DMS53 (cell line): ENCODE measurements around the gene NISCH.

ENCODE experiments used
- DNase-seq: peaks from one replicate; lab custom pipeline; 2025; lab: John Stamatoyannopoulos, UW

Gene NISCH

GRCh38 chr3:52435246-52436101 is 19.9 kb upstream of the NISCH start:
- no peak for DNase-seq

GRCh38 chr3:52436500-52437149 is 18.8 kb upstream of the NISCH start:
- no peak for DNase-seq

GRCh38 chr3:52437326-52438103 is 17.9 kb upstream of the NISCH start:
- no peak for DNase-seq

- no peak for DNase-seq
Measured at GRCh38 chr3:52438104-52438376, 17.4 kb upstream of the NISCH start.

GRCh38 chr3:52438579-52439425 is 16.6 kb upstream of the NISCH start:
- no peak for DNase-seq

- DNase-seq: no peak
Measured at GRCh38 chr3:52439426-52440248, 15.8 kb upstream of the NISCH start.

GRCh38 chr3:52440249-52440551 is 15.2 kb upstream of the NISCH start:
- no peak for DNase-seq

- DNase-seq: no peak
Measured at GRCh38 chr3:52440671-52441070, 14.7 kb upstream of the NISCH start.

GRCh38 chr3:52441091-52441771 is 14.2 kb upstream of the NISCH start:
- DNase-seq: no peak

- no peak for DNase-seq
Measured at GRCh38 chr3:52441772-52442332, 13.6 kb upstream of the NISCH start.

GRCh38 chr3:52442409-52443267 is 12.8 kb upstream of the NISCH start:
- no peak for DNase-seq

GRCh38 chr3:52443268-52443610 is 12.2 kb upstream of the NISCH start:
- no peak for DNase-seq

- no peak for DNase-seq
Measured at GRCh38 chr3:52443791-52444687, 11.4 kb upstream of the NISCH start.

GRCh38 chr3:52444860-52445793 is 10.3 kb upstream of the NISCH start, which contains the start of gene SEMA3G:
Gene SEMA3G (minus strand): TSS chr3:52445103. CDS start chr3:52445027, 76 bp downstream.
- DNase-seq: peak; percentile 85

GRCh38 chr3:52446042-52446441 is 9.4 kb upstream of the NISCH start:
- no peak for DNase-seq

- peak; percentile 40 for DNase-seq
Measured at GRCh38 chr3:52446631-52447511, 8.5 kb upstream of the NISCH start.
